Measurements from ENCODE around the gene PCF11.

PCF11 gene
- total RNA-seq = 217 to 341 (median 300) reads per million in 3 donors

- H3K27me3 ChIP-seq (replicated peaks; ENCODE audit: control insufficient read depth, insufficient read depth, low read length, poor library complexity, severe bottlenecking) = no peaks in the 10 kb centered on the region
- peaks cover 5% of the 10 kb centered on the region for H3K36me3 ChIP-seq (ENCODE audit: control insufficient read depth, insufficient read depth, low read length)
- DNase-seq = no peak
- peaks cover 9% of the 10 kb centered on the region for H3K4me1 ChIP-seq (ENCODE audit: control insufficient read depth, insufficient read depth, low read length, poor library complexity, severe bottlenecking)
- no peaks in the 10 kb centered on the region for H3K9me3 ChIP-seq (ENCODE audit: control insufficient read depth, low read length)
- peak within 1 kb of the TSS; percentile 89 for H3K4me3 ChIP-seq (ENCODE audit: insufficient read depth, low read depth, low read length, poor library complexity, severe bottlenecking)
- peak within 1 kb of the TSS; percentile 98 for H3K27ac ChIP-seq (ENCODE audit: insufficient read depth, low read length, poor library complexity, severe bottlenecking)
Observed at GRCh38 chr11:83156996-83157593, at the start of gene PCF11. Gene PCF11 (plus strand): TSS chr11:83157131. CDS start chr11:83157440, 309 bp downstream.

GRCh38 chr11:83112886-83113285 is 44.0 kb upstream of the PCF11 start:
- Histone ChIP-seq H3K4me1 (ENCODE audit: control insufficient read depth, insufficient read depth, low read length, poor library complexity, severe bottlenecking) (peaks cover 5% of the 10 kb centered on the region), H3K9me3 (ENCODE audit: control insufficient read depth, low read length) (no peaks in the 10 kb centered on the region), H3K27ac (ENCODE audit: insufficient read depth, low read length, poor library complexity, severe bottlenecking) (no peak overlapping the region), H3K27me3 (replicated peaks; ENCODE audit: control insufficient read depth, insufficient read depth, low read length, poor library complexity, severe bottlenecking) (no peaks in the 10 kb centered on the region), H3K4me3 (ENCODE audit: insufficient read depth, low read depth, low read length, poor library complexity, severe bottlenecking) (no peak overlapping the region), H3K36me3 (ENCODE audit: control insufficient read depth, insufficient read depth, low read length) (no peaks in the 10 kb centered on the region)
- DNase-seq = no peak

DNA sequence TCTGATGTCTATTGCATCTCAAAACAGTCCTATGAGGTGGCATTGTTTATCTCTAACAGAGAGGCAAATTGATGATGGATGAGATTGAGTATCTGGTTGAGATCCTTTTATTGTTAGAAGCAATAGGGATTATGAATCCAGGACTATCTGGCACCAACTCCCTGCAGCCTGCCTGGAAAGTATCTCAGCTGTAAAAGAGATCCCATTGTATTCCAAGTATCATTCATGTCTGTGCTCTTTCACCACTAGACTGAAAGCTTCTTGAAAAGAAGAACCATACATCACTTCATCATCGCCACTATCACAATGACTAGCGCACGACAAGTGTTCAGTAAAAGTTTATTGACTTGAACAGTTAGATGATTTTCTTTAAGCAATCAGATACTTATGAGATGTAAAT is 41.9 kb upstream of the PCF11 start:
- no peaks in the 10 kb centered on the region for H3K27me3 ChIP-seq (replicated peaks; ENCODE audit: control insufficient read depth, insufficient read depth, low read length, poor library complexity, severe bottlenecking)
- H3K27ac ChIP-seq (ENCODE audit: insufficient read depth, low read length, poor library complexity, severe bottlenecking) = no peak overlapping the region
- H3K4me3 ChIP-seq (ENCODE audit: insufficient read depth, low read depth, low read length, poor library complexity, severe bottlenecking) = no peak overlapping the region
- H3K9me3 ChIP-seq (ENCODE audit: control insufficient read depth, low read length) = no peaks in the 10 kb centered on the region
- DNase-seq = no peak
- H3K36me3 ChIP-seq (ENCODE audit: control insufficient read depth, insufficient read depth, low read length) = no peaks in the 10 kb centered on the region
- H3K4me1 ChIP-seq (ENCODE audit: control insufficient read depth, insufficient read depth, low read length, poor library complexity, severe bottlenecking) = peaks cover 5% of the 10 kb centered on the region

- no peaks in the 10 kb centered on the region for H3K36me3 ChIP-seq (ENCODE audit: control insufficient read depth, insufficient read depth, low read length)
- no peak overlapping the region for H3K27ac ChIP-seq (ENCODE audit: insufficient read depth, low read length, poor library complexity, severe bottlenecking)
Observed at GRCh38 chr11:83115551-83115950, 41.4 kb upstream of the PCF11 start.

GRCh38 chr11:83116015-83116641 is 40.8 kb upstream of the PCF11 start:
- H3K4me3 ChIP-seq (ENCODE audit: insufficient read depth, low read depth, low read length, poor library complexity, severe bottlenecking) = peak overlapping the region; percentile 42

More at GRCh38 chr11:83115551-83115950, 41.4 kb upstream of the PCF11 start:
- DNase-seq = no peak
- H3K4me3 ChIP-seq (ENCODE audit: insufficient read depth, low read depth, low read length, poor library complexity, severe bottlenecking) = peak overlapping the region; percentile 42
- H3K27me3 ChIP-seq (replicated peaks; ENCODE audit: control insufficient read depth, insufficient read depth, low read length, poor library complexity, severe bottlenecking) = no peaks in the 10 kb centered on the region
- peaks cover 5% of the 10 kb centered on the region for H3K4me1 ChIP-seq (ENCODE audit: control insufficient read depth, insufficient read depth, low read length, poor library complexity, severe bottlenecking)
- H3K9me3 ChIP-seq (ENCODE audit: control insufficient read depth, low read length) = no peaks in the 10 kb centered on the region

DNA sequence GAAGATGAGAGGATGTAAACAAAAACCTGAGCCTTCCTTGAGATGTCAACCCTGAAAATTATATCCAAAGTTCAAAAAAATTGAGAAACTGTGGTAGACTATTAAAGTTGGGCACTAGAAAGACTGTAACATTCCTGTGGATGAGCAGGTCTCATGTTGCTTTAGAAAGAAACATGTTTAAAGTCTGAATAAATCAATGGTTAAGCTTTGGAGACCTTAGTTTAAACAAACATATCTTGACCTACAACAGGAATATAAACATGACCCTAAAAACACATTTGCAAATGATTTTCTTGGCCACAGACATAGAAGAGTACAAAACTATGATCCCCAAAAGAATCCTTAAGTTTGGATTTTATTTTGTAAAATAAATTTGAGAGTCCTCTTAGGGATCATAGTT is 38.1 kb upstream of the PCF11 start:
- H3K4me1 ChIP-seq (ENCODE audit: control insufficient read depth, insufficient read depth, low read length, poor library complexity, severe bottlenecking) = peaks cover 5% of the 10 kb centered on the region

More at GRCh38 chr11:83116015-83116641, 40.8 kb upstream of the PCF11 start:
- Histone ChIP-seq H3K4me1 (ENCODE audit: control insufficient read depth, insufficient read depth, low read length, poor library complexity, severe bottlenecking) (peaks cover 5% of the 10 kb centered on the region), H3K9me3 (ENCODE audit: control insufficient read depth, low read length) (no peaks in the 10 kb centered on the region), H3K27ac (ENCODE audit: insufficient read depth, low read length, poor library complexity, severe bottlenecking) (no peak overlapping the region), H3K27me3 (replicated peaks; ENCODE audit: control insufficient read depth, insufficient read depth, low read length, poor library complexity, severe bottlenecking) (no peaks in the 10 kb centered on the region), H3K36me3 (ENCODE audit: control insufficient read depth, insufficient read depth, low read length) (no peaks in the 10 kb centered on the region)
- DNase-seq = no peak

DNA sequence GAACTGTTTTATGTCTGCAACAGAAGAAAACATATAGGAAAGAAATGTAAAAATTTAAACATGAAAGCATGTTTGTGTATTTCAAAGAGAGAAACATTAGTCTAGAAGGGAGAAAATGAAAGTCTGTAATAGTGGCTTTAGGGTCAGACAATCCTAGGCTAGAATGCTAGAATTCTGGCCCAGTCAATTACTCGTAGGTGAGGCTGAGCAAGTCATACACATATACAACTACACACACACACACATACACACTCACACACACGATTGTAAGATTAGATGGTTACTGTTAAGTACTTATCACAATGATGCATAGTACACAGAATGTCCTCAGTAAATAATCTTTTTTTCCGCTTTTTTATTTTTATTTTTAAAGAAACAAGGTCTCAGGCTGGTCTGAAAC is 37.7 kb upstream of the PCF11 start:
- H3K4me1 ChIP-seq (ENCODE audit: control insufficient read depth, insufficient read depth, low read length, poor library complexity, severe bottlenecking) = peaks cover 5% of the 10 kb centered on the region
- H3K9me3 ChIP-seq (ENCODE audit: control insufficient read depth, low read length) = no peaks in the 10 kb centered on the region
- H3K27ac ChIP-seq (ENCODE audit: insufficient read depth, low read length, poor library complexity, severe bottlenecking) = no peak overlapping the region
- DNase-seq = no peak
- no peaks in the 10 kb centered on the region for H3K36me3 ChIP-seq (ENCODE audit: control insufficient read depth, insufficient read depth, low read length)
- no peaks in the 10 kb centered on the region for H3K27me3 ChIP-seq (replicated peaks; ENCODE audit: control insufficient read depth, insufficient read depth, low read length, poor library complexity, severe bottlenecking)
- H3K4me3 ChIP-seq (ENCODE audit: insufficient read depth, low read depth, low read length, poor library complexity, severe bottlenecking) = no peak overlapping the region

More for the DNA sequence above, 38.1 kb upstream of the PCF11 start:
- H3K27ac ChIP-seq (ENCODE audit: insufficient read depth, low read length, poor library complexity, severe bottlenecking) = no peak overlapping the region
- no peak overlapping the region for H3K4me3 ChIP-seq (ENCODE audit: insufficient read depth, low read depth, low read length, poor library complexity, severe bottlenecking)
- H3K9me3 ChIP-seq (ENCODE audit: control insufficient read depth, low read length) = no peaks in the 10 kb centered on the region
- no peaks in the 10 kb centered on the region for H3K27me3 ChIP-seq (replicated peaks; ENCODE audit: control insufficient read depth, insufficient read depth, low read length, poor library complexity, severe bottlenecking)
- no peaks in the 10 kb centered on the region for H3K36me3 ChIP-seq (ENCODE audit: control insufficient read depth, insufficient read depth, low read length)
- DNase-seq = no peak

DNA sequence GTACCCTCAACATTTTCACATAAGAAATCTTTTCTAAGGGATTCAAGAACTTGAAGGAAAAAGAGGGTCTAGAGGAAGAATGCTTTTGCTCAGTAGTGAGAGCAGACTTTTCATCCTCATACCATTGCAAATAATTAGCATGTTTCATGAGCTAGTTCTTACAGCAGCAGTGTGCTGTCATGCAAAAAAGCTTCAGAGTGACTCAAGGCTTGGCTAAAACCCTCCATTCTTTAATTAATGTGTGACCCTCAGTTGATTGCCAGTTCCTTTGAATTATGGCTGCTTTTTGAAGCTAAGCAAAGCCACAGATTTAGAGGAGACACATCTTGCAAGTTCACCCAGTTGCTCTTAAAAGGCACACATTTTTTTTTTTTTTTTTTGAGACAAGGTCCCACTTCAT is 36.6 kb upstream of the PCF11 start:
- Histone ChIP-seq H3K36me3 (ENCODE audit: control insufficient read depth, insufficient read depth, low read length) (no peaks in the 10 kb centered on the region), H3K4me1 (ENCODE audit: control insufficient read depth, insufficient read depth, low read length, poor library complexity, severe bottlenecking) (peaks cover 5% of the 10 kb centered on the region), H3K27ac (ENCODE audit: insufficient read depth, low read length, poor library complexity, severe bottlenecking) (no peak overlapping the region), H3K27me3 (replicated peaks; ENCODE audit: control insufficient read depth, insufficient read depth, low read length, poor library complexity, severe bottlenecking) (no peaks in the 10 kb centered on the region), H3K4me3 (ENCODE audit: insufficient read depth, low read depth, low read length, poor library complexity, severe bottlenecking) (no peak overlapping the region), H3K9me3 (ENCODE audit: control insufficient read depth, low read length) (no peaks in the 10 kb centered on the region)
- DNase-seq = no peak

GRCh38 chr11:83122050-83122449 is 34.9 kb upstream of the PCF11 start:
- Histone ChIP-seq H3K27ac (ENCODE audit: insufficient read depth, low read length, poor library complexity, severe bottlenecking) (no peak overlapping the region), H3K9me3 (ENCODE audit: control insufficient read depth, low read length) (no peaks in the 10 kb centered on the region), H3K27me3 (replicated peaks; ENCODE audit: control insufficient read depth, insufficient read depth, low read length, poor library complexity, severe bottlenecking) (no peaks in the 10 kb centered on the region), H3K36me3 (ENCODE audit: control insufficient read depth, insufficient read depth, low read length) (no peaks in the 10 kb centered on the region), H3K4me1 (ENCODE audit: control insufficient read depth, insufficient read depth, low read length, poor library complexity, severe bottlenecking) (no peaks in the 10 kb centered on the region), H3K4me3 (ENCODE audit: insufficient read depth, low read depth, low read length, poor library complexity, severe bottlenecking) (no peak overlapping the region)
- DNase-seq = no peak

DNA sequence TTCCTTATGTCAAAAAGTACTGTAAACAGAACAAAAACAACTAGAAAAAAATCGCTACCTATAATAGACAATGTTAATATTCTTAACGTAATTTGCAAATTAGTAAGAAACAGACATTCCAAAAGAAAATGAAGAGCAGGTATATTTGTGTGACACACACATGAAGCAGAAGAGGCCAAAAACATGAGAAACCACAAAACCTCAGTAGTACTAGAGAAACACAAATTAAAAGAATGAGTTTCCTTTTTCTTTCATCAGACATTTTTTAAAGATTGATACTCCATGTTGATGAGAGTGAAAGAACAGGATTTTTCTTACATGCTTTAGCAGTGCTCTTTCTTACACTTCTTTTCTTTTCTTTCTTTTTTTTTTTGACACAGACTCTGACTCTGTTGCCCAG is 34.2 kb upstream of the PCF11 start:
- Histone ChIP-seq H3K27me3 (replicated peaks; ENCODE audit: control insufficient read depth, insufficient read depth, low read length, poor library complexity, severe bottlenecking) (no peaks in the 10 kb centered on the region), H3K4me3 (ENCODE audit: insufficient read depth, low read depth, low read length, poor library complexity, severe bottlenecking) (no peak overlapping the region), H3K9me3 (ENCODE audit: control insufficient read depth, low read length) (no peaks in the 10 kb centered on the region), H3K27ac (ENCODE audit: insufficient read depth, low read length, poor library complexity, severe bottlenecking) (no peak overlapping the region), H3K4me1 (ENCODE audit: control insufficient read depth, insufficient read depth, low read length, poor library complexity, severe bottlenecking) (no peaks in the 10 kb centered on the region), H3K36me3 (ENCODE audit: control insufficient read depth, insufficient read depth, low read length) (no peaks in the 10 kb centered on the region)
- no peak for DNase-seq

Measured in effector memory CD4-positive, alpha-beta T cell (primary cell).